HG03558 (cell line): ENCODE results near the gene RMC1.
A peak's percentile ranks its signal among the peaks of the same experiment; 100 is the strongest.

Source experiments
- ATAC-seq: cut with Tn5 transposase; IDR thresholded peaks from one replicate; pipeline ENCODE4 v1.9.1; 2021; ENCODE audit warnings: moderate number of reproducible peaks; ENCODE audit not compliant: unreplicated experiment; ENCODE audit errors: extremely low read depth

RMC1 gene

DNA sequence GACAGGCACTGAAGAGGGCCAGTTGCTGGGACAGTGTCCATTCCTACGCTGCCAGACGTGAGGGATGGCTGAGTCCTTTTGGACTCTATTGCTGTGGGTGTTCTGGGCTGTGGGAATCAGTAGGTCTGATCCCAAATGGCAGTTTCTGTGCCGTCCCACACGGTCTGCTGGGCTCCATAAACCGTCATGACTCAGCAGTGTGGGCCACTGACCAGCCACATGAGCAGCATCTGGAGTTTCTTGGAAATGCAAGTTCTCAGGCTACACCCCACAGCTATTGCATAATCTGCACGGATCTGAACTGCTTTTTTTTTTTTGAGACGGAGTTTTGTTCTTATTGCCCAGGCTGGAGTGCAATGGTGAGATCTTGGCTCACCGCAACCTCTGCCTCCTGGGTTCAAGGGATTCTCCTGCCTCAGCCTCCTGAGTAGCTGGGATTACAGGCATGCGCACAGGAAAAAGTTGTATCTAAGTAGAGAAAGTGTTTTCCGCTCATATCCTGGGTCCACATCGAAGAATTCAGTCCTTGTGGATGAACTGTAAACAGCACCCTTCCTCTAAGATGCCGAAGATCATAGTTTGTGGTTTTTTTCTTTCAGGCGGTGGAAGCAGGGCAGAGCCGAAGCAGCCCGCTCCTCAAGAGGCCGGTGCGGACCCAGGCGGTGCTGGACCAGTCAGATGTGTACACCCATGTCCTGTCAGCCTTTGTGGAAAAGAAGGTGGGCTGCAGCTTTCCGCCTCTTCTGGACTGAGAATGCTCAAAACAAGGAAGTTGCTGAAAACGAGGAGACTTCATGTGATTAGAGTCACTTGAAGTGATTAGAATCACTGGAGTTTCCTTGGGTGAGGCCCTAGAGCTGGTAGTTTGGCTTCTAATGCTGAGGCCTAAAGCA lies 25.5 kb downstream of the RMC1 start:
- ATAC-seq, result no peak

DNA sequence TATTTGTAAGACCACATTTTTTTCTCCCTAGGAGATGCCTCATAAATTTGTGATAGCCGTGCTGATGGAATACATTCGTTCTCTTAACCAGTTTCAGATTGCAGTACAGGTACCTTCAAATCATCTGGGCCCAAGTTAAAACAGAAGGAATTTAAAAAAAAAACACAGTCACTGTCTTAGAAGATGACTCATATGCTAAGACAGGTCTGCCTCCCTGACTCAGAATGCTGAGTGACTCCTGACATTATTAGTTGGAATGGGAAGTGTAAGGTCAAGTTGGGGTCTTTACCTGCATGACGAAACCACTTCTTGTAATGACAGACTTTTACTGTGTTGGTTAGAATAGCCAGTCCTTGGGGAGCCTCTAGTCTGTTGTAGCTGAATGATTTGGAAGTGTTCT lies 26.3 kb downstream of the RMC1 start:
- peak; percentile 59 for ATAC-seq

GRCh38 chr18:23530195-23530594 lies 26.9 kb downstream of the RMC1 start:
- no peak for ATAC-seq

GRCh38 chr18:23531912-23532311 lies 28.6 kb downstream of the RMC1 start:
- no peak for ATAC-seq

DNA sequence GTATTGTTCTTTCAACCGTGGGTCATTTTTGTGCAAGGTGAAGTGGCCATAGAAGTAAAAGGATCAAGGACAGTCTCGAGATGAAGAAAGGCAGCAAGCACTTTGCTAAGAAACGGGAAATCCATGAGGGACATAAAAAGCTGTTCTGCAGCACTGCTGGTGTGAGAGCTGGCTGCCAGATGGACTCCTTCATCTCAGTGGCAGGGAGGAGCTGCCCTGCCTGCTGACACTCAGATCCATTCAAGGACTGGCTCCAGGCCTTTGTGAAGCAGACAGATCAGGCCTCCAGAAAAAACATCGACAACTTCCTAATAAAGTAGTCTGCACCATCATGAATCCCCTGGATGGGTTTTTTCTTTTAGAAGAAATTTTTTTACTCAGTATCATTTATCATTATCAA lies 29.5 kb downstream of the RMC1 start:
- no peak for ATAC-seq

DNA sequence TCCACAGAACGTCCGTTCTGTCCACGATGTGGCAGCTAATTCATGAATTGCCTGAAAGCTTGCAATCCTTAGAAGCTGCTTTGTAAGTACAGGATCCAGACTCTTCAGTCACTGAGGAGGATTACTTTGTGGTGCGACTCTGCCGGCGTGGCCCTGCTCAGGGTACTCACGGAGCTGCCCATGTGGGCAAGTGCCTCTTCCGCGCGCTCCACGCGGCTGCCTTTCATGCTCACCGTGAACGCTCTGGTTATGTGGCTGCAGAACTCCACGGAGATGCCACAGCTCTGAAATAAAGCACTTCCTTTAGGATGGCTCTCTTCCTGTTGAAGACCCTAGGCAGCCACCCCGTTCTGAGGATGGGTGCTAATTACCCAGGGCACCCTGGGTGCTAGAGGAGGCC lies 31.0 kb downstream of the RMC1 start:
- no peak for ATAC-seq

DNA sequence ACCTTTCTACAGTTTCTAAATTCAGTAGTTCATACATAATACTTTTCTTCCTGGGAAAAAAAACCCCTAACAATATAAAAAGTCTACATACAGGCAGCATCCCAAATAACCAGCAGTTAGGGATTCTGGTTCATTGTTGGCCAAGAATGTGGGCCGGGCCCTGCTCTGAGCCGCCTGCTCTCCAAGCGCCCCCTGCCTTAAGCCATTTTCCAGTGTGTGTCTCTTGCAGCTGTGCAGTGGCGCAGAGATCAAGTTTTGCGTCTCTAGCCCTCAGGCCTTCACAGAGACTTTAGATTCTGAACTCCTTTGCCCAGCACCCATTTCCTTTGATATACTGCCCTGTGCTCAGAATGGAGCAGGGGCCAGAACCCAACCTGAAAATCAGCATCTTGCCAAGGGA lies 32.9 kb downstream of the RMC1 start:
- no peak for ATAC-seq

DNA sequence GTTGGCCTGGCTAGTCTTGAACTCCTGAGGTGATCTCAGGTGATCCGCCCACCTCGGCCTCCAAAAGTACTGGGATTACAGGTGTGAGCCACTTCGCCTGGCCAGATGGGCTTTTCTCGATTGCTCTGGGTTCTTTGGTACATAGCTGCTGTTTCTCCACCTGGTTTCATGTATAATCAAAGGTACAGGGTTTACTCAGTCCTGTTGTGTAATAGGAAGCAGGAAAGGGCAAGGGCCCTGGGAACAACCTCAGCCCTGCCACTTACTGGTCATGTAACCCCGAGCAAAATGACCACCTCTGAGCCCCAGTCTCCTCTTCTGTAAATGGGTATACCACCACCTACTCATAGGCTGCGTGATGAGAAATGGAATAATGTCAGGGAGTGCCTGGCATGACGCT lies 34.0 kb downstream of the RMC1 start:
- no peak for ATAC-seq

GRCh38 chr18:23538001-23538400 lies 34.7 kb downstream of the RMC1 start:
- ATAC-seq, result no peak

GRCh38 chr18:23538870-23539269 lies 35.6 kb downstream of the RMC1 start:
- ATAC-seq, result no peak

DNA sequence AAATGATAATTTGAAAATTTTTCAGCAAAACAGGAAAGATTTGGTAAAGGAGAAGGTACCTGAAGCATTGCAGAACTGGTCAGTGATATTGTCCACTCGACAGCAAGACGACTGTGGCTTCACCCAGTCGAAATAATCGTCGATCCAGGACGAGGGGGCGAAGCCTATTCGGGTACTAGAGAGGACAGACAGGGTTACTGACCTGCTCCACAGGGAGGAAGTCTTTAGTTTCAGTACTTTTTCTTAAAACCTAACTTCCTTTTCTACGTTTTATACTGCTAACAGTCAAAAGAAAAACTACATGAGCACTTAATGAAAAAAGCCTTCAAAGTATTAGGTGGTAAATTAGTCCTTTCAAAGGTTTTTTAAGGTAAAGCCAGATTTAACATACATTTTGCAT lies 36.0 kb downstream of the RMC1 start:
- ATAC-seq, result no peak

DNA sequence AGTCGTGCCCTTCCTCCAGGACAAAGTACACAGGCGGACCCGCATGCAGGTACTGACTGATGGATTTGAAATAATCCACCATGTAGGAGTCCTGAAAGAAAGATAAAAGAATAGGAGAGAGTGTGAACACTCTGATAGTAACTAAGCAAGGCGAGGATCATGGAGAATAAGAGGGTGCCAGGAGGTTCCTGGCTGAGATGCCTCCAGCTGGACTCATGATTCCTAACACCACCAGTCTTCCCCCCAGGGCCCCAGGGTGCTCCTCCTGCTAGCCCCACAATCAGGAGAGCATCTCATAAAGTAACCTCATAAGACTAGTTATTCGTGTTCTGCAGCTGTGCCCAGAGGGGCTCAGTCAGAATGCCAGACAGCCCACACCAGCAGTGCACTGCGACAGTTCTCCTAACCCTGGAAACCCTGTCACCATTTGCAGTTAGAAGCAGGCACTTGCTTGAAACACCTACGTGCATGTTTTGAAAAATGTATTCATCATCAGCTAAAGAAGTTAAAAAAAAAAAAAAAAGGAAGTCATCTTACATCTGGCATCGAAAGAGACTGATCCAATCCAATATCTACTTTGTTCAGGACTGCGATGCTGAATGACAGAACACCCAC lies 36.7 kb downstream of the RMC1 start:
- ATAC-seq, result no peak

DNA sequence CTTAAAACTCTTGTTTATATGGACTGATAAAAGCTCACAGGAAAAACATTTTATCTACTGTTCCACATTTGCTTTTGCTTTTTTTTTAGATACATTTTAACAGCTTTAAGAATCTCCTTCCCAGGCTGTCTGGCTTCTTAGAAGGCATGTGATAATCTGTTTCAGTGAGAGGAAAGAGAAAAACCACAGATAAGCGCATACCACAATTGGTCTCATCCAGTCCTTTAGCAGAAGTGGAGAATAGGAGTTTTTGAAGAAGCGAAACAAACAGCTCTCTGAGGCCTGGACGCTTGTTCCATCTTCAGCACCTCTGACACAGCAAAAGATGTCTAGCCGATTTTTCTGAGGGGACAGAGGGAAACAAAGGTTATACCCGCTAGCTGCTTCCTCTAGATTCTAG lies 37.6 kb downstream of the RMC1 start:
- no peak for ATAC-seq

DNA sequence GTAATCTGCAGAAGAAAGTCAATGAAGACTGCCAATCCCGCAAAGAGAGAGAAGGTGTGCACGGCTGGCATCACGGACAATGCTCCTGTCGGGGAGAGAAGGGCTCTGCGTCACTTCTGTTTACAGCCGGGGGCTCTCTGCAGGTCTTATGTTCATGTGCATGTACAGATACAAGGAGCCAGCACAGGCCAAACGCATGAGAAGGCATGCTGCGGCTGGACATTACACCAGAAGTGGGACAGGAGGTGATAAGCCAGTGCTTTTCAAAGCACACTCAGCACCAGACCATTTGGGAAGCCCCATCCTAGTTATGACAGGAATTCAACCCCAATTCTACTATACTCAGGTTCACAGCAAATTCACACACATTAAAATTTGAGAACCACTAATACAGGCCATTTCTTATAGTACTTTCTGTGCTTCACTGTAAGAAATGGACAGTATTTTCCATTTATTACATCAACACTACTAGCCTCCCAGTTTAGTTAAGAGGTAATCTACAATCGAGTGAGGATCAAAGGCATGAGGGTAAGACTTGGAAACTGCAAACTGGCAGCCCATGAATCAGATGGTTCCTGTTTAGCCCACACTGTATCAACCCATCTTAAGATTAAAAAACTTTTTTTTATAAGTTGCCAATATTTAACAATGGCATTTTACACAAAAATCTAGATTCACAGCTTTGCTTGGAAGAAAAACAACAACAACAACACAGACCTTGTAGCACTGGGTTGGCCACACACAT lies 38.2 kb downstream of the RMC1 start:
- ATAC-seq, result no peak

DNA sequence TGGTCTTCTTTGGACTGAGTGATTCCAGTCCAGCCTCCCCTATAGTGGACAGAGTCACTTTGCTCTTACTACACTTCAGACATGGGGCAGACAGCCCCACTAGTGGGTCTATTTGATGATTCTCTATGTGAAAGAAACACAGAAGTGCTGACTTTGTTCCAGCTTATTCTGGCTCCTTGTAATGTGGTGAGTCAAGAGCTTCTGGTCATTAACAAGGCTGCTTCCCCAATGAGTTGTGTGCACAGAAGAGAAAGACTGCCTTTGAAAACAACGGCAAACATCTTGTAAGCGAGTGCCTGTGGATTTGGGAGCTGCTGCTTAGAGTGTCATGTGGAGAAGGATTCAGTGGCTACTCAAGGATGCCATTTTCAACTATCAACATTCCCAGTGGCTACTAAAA lies 39.1 kb downstream of the RMC1 start:
- ATAC-seq, result no peak

DNA sequence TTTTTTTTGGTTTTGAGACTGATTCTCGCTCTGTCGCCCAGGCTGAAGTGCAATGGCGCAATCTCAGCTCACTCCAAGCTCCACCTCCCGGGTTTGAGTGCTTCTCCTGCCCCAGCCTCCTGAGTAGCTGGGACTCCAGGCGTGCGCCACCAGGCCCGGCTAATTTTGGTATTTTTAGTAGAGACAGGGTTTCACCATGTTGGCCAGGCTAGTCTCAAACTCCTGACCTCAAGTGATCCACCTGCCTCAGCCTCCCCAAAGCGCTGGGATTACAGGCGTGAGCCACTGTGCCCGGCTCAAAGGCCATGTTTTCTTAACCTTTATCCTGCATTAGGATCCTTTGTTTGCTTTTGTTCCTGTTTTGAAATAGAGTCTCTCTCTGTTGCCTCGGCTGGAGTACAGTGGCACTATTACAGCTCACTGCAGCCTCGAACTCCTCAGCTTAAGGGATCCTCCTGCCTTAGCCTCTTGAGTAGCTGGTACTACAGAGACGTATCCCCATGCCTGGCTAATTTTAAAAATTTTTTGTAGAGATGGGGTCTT lies 42.0 kb downstream of the RMC1 start:
- ATAC-seq, result no peak

- no peak for ATAC-seq
Observed at GRCh38 chr18:23547306-23547705, 44.0 kb downstream of the RMC1 start.

DNA sequence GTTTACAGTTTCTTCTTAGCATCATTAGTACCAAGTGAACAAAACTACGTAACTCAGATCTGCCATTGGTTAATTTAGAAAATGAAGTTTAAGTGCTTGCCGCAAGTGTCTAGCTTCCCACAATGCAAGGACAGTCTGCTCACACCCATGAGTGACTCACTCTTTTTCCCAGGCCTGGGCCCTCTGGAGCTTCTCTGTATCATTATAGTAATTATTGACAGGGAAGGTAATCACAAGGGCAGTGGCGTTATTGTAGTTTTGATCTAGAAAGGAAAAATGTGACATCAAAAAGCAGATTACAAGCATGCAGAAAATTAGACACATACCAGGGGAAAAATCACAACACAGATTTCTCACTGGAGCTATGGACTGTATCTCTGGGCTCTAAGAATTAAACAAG lies 44.5 kb downstream of the RMC1 start:
- ATAC-seq, result no peak

- ATAC-seq, result no peak
Observed at GRCh38 chr18:23548275-23548674, 45.0 kb downstream of the RMC1 start.

DNA sequence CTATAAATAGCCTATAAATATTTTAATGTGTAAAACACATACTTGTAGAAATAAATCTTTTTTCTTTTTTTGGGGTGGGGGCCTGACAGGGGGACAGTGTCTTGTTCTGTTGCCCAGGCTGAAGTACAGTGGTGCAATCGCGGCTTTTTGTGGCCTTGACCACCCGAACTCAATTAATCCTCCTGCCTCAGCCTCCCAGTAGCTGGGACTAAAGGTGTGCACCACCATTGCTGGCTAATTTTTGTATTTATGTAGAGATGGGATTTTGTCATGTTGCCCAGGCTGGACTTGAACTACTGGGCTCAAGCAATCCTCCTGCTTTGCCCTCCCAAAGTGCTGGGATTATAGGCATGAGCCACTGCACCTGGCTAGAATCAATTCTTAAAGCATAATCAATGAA lies 45.4 kb downstream of the RMC1 start:
- no peak for ATAC-seq

DNA sequence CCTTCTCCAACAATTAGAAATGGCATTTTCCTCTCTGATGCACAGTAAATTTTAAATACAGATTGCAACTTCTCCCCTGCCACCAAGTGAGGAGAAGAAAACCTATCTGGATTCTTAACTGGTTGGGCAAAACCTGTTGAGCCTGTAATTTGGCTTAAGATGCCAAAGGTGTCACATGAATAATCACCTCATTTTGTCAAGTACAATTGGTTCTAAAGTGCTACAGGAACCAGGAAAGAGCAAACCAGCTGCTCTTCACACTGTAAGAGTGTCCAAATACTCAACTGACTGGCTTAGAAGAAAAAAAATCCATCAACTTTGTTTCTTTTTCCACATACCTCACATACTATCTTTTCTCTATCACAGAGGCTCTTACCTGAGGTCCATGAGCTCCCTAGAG lies 47.6 kb downstream of the RMC1 start:
- no peak for ATAC-seq
